Measurements from ENCODE around the gene SPTY2D1.
"Not testable (repeated sequence)": the region's sequence is repeated elsewhere in the genome, so short reads cannot be mapped to it uniquely, and the experiment has no call there.

SPTY2D1 gene

GRCh38 chr11:18617688-18618341 lies 16.3 kb downstream of the SPTY2D1 start:
- DNase-seq: no peak

DNA sequence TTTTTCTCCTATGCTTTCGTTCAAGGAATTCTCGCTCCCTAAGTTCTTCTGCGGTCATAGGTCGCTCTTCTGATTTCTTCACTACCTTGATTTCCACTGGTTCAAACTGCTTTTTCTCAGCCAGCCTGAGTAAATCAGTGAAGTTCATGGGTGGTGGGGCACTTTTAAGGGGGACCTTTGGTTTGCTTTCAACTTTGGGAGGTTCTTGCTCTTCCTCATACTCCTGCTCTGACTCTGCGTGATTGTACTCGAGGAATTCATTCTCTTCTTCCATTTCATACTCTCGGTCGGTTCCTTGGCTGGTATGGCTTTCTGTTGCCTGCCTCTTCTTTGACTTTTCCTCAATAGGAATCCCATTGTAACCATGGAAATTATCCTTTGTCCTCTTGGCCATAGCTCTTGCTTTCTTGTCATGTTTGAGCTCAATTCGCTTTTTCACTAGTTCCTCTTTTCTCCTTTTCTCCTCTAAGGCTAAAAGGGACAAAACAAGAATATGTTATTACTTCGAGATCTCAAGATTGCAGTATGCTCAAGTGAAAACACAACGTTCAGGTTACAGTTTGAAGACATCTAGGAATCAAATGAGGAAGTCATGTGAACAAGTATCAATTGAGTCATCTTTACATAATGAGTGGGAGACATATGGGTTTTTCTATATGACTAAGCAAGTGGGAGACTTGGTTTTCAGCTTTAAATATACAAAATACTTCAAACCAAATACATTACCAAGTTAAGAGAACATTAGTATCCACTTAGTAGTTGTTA lies 18.3 kb downstream of the SPTY2D1 start:
- no peak for DNase-seq

- no peak for DNase-seq
Measured at GRCh38 chr11:18614667-18615066, 19.5 kb downstream of the SPTY2D1 start.

DNA sequence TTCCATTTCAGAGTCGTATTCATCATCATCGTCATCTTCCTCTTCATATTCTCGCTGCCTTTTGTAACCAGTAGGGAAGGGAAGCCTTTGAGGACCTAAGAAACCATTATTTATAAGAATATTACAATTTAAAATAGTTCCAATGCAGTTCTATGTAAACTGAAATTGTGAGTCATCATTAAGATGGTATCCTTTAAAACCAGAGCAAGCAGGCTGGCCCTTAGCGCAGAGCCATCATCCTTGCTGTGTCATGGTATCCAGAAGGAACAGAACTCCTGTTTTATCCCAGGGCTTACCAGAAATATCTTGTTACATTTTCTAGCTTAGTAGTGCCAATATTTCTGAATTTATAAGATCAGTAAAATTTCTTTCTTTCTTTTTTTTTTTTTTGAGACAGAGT lies 21.7 kb downstream of the SPTY2D1 start:
- no peak for DNase-seq

DNA sequence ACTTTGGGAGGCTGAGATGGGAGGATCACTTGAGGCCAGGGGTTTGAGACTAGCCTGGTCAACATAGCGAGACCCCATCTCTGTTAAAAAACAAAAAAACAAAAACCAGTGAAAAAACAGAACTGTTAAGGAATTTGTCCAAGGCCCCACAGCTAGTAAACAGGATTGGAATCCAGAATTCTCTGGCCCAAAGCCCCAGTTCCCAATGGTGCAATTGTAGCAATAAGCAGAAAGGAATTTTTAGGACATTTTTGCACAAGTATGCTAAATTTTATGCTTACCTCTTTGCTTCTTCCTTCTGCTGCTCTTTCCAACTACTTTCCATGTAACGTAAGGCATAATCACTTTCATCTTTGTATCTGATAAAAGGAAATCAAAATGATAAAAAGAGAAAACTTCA lies 22.9 kb downstream of the SPTY2D1 start:
- no peak for DNase-seq

- DNase-seq: no peak
Measured at GRCh38 chr11:18608376-18608775, 25.8 kb downstream of the SPTY2D1 start.

- no peak for DNase-seq
Measured at GRCh38 chr11:18600915-18601569, 33.1 kb downstream of the SPTY2D1 start.

DNA sequence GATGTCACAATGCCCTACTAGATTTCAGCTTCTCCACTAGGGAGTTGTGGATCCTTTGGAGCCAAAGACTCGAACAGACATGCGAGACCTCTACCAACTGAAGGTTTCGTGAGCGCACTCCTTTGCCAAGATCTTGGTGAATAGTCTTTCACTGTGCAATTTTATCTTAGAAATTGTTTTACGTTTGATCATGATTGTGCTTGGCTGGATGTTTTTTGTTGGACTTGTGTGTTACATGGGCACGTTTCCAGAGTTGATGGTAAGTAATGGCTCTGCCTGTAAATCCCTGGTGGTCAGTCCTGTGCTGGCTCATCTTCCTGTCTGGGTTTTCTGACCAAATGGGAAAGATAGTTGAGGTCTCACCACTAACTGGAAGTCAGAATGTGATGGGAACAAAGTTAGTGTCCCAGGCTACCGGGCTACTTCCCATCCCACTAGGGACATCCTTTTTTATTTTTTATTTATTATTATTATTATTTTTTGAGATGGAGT lies 34.4 kb downstream of the SPTY2D1 start, which contains the start of gene MISFA:
Gene MISFA, plus strand, starts transcription at position 51 of the 492 bp plus-strand sequence. Its CDS starts 140 bp downstream, at position 191.
- no peak for DNase-seq

DNA sequence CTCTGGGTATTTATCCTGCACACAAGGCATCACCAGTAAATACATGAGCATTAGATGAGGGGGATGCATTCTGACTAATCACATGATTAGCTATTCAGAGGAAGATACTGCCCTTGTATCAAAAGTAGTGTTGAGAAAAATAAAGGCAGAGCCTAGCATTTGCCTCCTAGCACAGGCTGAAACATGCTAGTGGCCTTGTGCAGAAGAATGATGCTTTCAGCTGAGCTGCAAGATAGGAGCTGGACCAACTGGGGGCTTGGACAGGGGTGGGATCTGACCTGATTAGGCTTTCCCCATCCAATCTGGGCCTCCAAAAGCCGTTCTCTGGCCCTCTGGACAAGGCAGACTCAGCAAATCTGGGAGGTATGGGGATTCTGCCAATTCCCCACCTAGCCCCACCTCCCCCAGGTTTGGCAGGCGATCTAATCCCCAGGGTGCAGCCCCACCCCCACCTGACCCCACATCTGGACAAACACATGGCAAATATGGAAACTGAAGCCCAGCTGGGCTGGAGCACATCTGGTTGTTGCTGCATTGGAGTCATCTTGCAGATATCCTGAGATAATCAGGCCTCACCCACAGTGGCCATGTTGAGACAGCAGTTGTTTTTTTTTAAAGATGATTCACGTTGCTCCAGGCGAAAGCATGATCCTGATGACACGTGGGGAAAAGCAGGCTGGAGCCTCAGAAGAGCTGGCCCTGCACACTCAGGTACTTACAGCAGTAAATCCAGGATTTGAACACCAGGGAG lies 39.0 kb downstream of the SPTY2D1 start:
- no peak for DNase-seq

GRCh38 chr11:18594088-18594487 lies 40.1 kb downstream of the SPTY2D1 start:
- not testable (repeated sequence) for DNase-seq

GRCh38 chr11:18590571-18590970 lies 43.6 kb downstream of the SPTY2D1 start:
- DNase-seq: no peak

GRCh38 chr11:18588297-18589252 lies 45.6 kb downstream of the SPTY2D1 start, which contains the start of gene UEVLD:
Gene UEVLD (minus strand): TSS chr11:18588734. CDS start chr11:18588654, 80 bp downstream.
- peak; percentile 68 for DNase-seq

DNA sequence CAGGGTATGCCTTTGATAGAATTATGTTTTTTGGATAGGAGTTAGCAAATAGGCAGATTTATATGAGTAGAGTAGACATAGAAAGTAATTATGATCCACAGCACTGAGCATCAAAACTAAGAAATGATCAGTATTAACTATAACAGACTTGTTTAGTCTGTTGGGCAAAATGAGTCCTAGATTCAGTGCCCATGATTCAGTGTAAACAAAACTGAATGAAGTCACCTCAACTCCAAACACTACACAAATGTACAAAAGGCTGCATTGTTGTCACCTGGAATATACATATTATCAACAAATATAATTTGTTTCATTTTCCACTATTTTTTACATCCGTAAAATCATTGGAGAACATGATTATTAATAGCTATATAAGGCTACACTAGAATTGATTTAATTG lies 52.3 kb downstream of the SPTY2D1 start:
- no peak for DNase-seq

DNA sequence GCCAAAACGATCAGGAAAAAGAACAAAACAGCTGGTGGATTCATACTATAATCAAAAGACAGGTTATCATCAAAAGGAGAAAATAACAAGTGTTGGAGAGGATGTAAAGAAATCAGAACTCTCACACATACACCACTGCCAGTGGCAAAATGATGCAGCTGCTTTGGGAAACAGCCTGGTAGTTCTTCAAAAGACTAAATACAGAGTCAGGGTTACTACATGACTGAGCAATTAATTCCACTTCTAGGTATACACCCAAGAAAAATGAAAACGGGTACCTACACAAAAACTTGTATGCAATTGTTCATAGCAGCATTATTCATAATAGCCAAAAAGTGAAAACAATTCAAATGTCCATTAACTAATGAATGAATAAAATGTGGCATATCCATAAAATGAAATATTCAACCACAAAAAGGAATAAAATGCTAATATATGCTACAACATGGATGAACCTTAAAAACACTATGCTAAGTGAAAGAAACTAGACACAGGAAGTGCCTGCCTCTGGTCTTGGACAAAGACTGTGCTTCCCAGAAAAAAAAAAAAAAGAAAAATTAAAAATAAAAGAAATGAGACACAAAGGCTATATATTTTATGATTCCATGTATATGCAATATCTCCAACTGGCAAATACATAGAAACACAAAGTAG lies 53.9 kb downstream of the SPTY2D1 start:
- no peak for DNase-seq

- no peak for DNase-seq
Measured at GRCh38 chr11:18578975-18579598, 55.1 kb downstream of the SPTY2D1 start.

DNA sequence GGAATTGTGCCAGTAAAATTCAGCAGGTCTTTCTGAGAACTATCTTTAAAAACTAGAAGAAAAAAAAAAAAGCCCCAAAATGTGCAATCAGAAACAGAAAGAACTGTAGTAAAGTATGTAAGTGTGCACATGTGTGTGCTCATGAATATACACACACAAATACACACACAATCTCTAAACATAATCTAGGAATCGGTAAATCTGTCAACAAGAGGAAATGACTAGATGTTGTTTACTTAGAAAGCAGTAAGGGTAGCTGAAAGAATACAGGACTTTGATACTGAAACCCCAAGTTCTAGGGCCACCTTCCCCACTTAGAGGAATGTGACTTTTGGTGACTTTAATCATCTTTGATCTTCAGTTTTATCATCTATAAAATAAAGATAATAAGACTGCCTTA lies 58.8 kb downstream of the SPTY2D1 start:
- DNase-seq: no peak

DNA sequence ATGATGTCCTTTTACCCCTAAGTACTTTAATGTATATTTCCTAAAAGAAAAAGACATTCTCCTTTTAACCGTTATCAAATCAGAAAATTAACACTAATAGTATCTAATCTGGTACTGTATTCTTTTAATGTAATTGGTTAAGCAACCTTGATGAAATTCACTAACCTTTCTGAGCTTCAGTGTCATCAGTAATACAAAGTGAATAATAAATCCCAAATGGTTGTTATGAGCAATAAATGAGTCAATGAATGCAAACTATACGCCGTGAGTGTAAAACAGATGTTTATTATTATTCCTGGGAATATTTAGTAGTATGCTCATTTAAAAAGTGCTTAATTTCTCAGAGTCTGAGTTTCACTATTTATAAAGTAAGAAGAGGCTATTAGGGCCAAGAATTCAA lies 67.1 kb downstream of the SPTY2D1 start:
- no peak for DNase-seq

- no peak for DNase-seq
Measured at GRCh38 chr11:18566406-18566805, 67.7 kb downstream of the SPTY2D1 start.

DNA sequence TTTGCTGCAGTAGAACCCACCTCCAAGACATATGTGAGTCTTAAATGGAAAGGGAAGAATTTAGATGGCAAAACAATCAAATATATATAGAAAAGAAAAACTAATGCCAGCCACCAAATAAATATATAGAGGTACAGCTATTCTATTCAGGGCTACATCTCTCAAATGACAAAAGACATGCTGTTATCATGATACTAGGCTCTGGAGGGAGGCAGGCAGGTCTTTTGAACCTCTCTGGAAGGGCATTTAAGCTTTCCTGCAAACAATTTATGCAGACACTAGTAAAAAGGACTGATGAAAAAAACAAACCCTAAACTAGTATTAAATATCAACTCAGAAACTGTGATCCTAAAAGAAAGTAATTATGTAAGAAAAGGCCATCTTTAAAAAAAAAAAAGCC lies 70.0 kb downstream of the SPTY2D1 start:
- DNase-seq: no peak

DNA sequence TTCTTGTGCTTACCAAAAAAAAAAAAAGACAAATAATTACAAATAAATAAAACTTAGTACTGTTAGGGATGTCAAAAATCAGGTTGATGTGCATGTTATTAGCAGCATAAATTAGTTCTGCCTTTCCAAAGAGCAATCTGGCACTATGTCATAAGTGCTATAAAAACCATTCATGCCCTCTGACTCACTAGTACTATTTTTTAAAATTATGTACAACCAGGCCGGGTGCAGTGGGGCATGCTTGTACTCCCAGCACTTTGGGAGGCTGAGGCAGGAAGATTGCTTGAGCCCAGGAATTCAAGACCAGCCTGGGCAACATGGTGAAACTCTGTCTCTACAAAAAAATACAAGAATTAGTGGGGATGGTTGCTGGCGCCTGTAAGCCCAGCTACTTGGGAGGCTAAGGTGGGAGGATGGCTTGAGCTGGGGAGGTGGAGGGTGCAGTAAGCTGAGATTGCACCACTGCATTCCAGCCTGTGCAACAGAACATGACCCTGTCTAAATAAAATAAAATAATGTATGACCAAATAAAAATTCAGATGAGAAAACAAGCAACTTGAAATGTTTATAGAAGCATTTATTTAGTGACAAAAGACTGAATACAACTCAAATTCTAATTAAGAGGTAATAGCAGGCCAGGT lies 70.9 kb downstream of the SPTY2D1 start:
- no peak for DNase-seq

All from stimulated activated CD4-positive, alpha-beta T cell treated with anti-CD3 and anti-CD28 coated beads, Interleukin-2, amount 100 ng/mL, for 48 hours (primary cell).